WTC11 (cell line): ENCODE measurements around the gene CAPN13. TPM values are rescaled to one million over a fixed set of nuclear protein-coding genes. Genes with fewer than 3 reads are reported as not detected.

ENCODE experiments used
- ATAC-seq: fragments of 200-7000 bp; cut with Tn5 transposase; 2 replicates; pipeline ENCODE4 v1.10.0; 2021; ENCODE audit warnings: mild to moderate bottlenecking, moderate library complexity
- CTCF ChIA-PET: fragments of 300-600 bp; sonication (Branson Sonifier 250); formaldehyde crosslinking; loops from one replicate; lab custom pipeline; 2021; ENCODE audit warnings: antibody characterized with exemption; lab: Charles Lee
- POLR2A ChIA-PET: fragments of 350-600 bp; sonication (Branson Sonifier 250); formaldehyde crosslinking; loops from one replicate; lab custom pipeline; 2021; ENCODE audit warnings: antibody characterized with exemption; lab: Charles Lee
- DNase-seq: peaks from one replicate; pipeline ENCODE4 v3.0.0; 2021; ENCODE audit warnings: low spot score
- H3K27ac Mint-ChIP-seq: 2 replicates; pipeline ENCODE4 v1.8.0; 2021; ENCODE audit warnings: mixed read lengths
- H3K27me3 Mint-ChIP-seq: 2 replicates; pipeline ENCODE4 v1.8.0; 2021; ENCODE audit warnings: low read depth, mild to moderate bottlenecking, moderate library complexity, mixed read lengths
- H3K36me3 Mint-ChIP-seq: 2 replicates; pipeline ENCODE4 v1.8.0; 2021; ENCODE audit warnings: mixed read lengths
- H3K4me1 Mint-ChIP-seq: 2 replicates; pipeline ENCODE4 v1.8.0; 2022; ENCODE audit warnings: mixed read lengths
- H3K4me3 Mint-ChIP-seq: 2 replicates; pipeline ENCODE4 v1.8.0; 2021; ENCODE audit warnings: mild to moderate bottlenecking, moderate library complexity, mixed read lengths
- H3K9me3 Mint-ChIP-seq: 2 replicates; pipeline ENCODE4 v1.8.0; 2021; ENCODE audit warnings: mixed read lengths
- CREM ChIP-seq: sonication (generic); formaldehyde crosslinking; IDR thresholded peaks from 2 replicates; pipeline ENCODE4 v1.8.1; 2022; ENCODE audit warnings: mild to moderate bottlenecking, missing genetic modification reagents, moderate library complexity
- FOXP1 ChIP-seq: sonication (generic); formaldehyde crosslinking; IDR thresholded peaks from 2 replicates; pipeline ENCODE4 v1.8.0; 2022; ENCODE audit warnings: missing genetic modification reagents, mild to moderate bottlenecking, moderate library complexity, borderline replicate concordance
- GTF2I ChIP-seq: fragments of 250-450 bp; sonication (Bioruptor Pico); conservative IDR thresholded peaks from 2 replicates; pipeline ENCODE4 v1.4.0; 2021; ENCODE audit warnings: mild to moderate bottlenecking
- JUN ChIP-seq: sonication (generic); formaldehyde crosslinking; IDR thresholded peaks from 2 replicates; pipeline ENCODE4 v1.8.0; 2023; ENCODE audit warnings: mild to moderate bottlenecking, missing genetic modification reagents
- NR2C2 ChIP-seq: sonication (generic); formaldehyde crosslinking; IDR thresholded peaks from 2 replicates; pipeline ENCODE4 v1.8.0; 2022; ENCODE audit warnings: mild to moderate bottlenecking, missing genetic modification reagents
- SP1 ChIP-seq: sonication (generic); formaldehyde crosslinking; conservative IDR thresholded peaks from 2 replicates; pipeline ENCODE4 v1.8.1; 2022; ENCODE audit warnings: missing genetic modification reagents
- TCF7 ChIP-seq: sonication (generic); formaldehyde crosslinking; IDR thresholded peaks from 2 replicates; pipeline ENCODE4 v1.8.0; 2022; ENCODE audit warnings: mild to moderate bottlenecking, low read depth, missing genetic modification reagents, moderate library complexity
- TP53 ChIP-seq: sonication (generic); formaldehyde crosslinking; IDR thresholded peaks from 2 replicates; pipeline ENCODE4 v1.8.1; 2023; ENCODE audit warnings: mild to moderate bottlenecking, missing genetic modification reagents
- total RNA-seq: library from RNA; stranded (reverse); gene quantifications from 3 replicates; pipeline ENCODE4 v1.2.3, GENCODE V29; 2021
- TF ChIP-seq, protein P1 (sequence below): fragments of 250-450 bp; sonication (Bioruptor Pico); IDR thresholded peaks from 2 replicates; pipeline ENCODE4 v1.9.0; 2021; ENCODE audit warnings: mild to moderate bottlenecking
- TF ChIP-seq, protein P2 (sequence below): fragments of 250-450 bp; sonication (Bioruptor Pico); IDR thresholded peaks from 2 replicates; pipeline ENCODE4 v1.8.0; 2021; ENCODE audit warnings: mild to moderate bottlenecking
- TF ChIP-seq, protein P3 (sequence below): sonication (generic); formaldehyde crosslinking; IDR thresholded peaks from 2 replicates; pipeline ENCODE4 v1.8.1; 2022; ENCODE audit warnings: low read depth, mild to moderate bottlenecking, moderate library complexity, missing genetic modification reagents, borderline replicate concordance
- TF ChIP-seq, protein P4 (sequence below): sonication (generic); formaldehyde crosslinking; IDR thresholded peaks from 2 replicates; pipeline ENCODE4 v1.8.0; 2022; ENCODE audit warnings: missing genetic modification reagents
- TF ChIP-seq, protein P5 (sequence below): fragments of 250-450 bp; sonication (Bioruptor Pico); IDR thresholded peaks from 2 replicates; pipeline ENCODE4 v1.9.0; 2021; ENCODE audit warnings: mild to moderate bottlenecking

CAPN13 gene
- total RNA-seq, 1 experiment from 2014 or later: 1.7 TPM

DNA sequence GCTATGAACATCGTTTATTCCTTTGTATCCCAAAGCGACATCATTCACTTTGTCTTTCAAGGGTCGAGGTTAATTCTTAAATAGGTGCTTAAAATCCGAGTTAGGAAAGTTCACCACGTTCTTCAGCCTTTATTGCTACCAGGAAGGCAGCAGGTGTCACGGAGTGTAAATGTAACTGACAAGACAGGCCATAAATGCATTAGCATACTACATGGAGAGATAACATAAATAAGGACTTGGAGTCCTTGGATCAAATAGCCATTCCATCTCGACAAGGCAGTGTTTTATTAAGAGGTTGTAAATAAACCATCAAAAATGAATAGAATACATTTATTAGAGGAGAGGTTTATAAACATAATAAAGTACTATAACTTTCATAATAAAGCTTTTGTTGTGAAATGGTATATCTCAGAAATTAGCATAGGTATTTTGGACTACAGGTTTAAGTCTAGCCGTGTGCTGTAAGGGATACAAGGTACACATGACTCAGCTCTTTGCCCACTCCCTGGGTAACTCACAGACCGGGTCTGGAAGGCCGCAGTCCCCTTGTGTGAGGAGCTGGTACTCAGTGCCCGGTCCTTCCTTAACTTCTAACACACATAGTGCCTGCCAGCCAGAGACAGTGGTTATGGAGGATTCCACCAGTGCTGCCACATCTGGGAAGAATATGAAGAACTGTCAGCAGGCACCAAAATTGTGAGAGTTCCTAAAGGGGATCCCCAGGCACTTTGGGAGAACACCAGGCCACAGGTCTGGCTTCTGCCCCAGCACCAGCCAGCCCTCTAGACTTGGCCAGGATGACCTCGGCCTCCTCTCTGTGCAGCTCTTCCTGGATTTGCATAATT is 29.4 kb downstream of the CAPN13 start:
- Mint-ChIP-seq H3K27ac (no peak overlapping the region), H3K36me3 (no peaks in the 10 kb centered on the region), H3K9me3 (no peaks in the 10 kb centered on the region), H3K27me3 (no peaks in the 10 kb centered on the region), H3K4me1 (no peaks in the 10 kb centered on the region), H3K4me3 (no peak overlapping the region)
- ATAC-seq (no peak), DNase-seq (no peak)
- TF ChIP-seq TP53 (CRISPR knock-in tag) (no peak), NR2C2 (CRISPR knock-in tag) (no peak), JUN (CRISPR knock-in tag) (no peak), SP1 (no peak), TCF7 (no peak), CREM (CRISPR knock-in tag) (no peak), FOXP1 (CRISPR knock-in tag) (no peak), GTF2I (CRISPR knock-in tag) (no peak)
- TF ChIP-seq, protein P1, sequence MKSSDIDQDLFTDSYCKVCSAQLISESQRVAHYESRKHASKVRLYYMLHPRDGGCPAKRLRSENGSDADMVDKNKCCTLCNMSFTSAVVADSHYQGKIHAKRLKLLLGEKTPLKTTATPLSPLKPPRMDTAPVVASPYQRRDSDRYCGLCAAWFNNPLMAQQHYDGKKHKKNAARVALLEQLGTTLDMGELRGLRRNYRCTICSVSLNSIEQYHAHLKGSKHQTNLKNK (CRISPR knock-in tag): no peak
- TF ChIP-seq, protein P2, sequence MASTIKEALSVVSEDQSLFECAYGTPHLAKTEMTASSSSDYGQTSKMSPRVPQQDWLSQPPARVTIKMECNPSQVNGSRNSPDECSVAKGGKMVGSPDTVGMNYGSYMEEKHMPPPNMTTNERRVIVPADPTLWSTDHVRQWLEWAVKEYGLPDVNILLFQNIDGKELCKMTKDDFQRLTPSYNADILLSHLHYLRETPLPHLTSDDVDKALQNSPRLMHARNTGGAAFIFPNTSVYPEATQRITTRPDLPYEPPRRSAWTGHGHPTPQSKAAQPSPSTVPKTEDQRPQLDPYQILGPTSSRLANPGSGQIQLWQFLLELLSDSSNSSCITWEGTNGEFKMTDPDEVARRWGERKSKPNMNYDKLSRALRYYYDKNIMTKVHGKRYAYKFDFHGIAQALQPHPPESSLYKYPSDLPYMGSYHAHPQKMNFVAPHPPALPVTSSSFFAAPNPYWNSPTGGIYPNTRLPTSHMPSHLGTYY (CRISPR knock-in tag): no peak
- TF ChIP-seq, protein P3, sequence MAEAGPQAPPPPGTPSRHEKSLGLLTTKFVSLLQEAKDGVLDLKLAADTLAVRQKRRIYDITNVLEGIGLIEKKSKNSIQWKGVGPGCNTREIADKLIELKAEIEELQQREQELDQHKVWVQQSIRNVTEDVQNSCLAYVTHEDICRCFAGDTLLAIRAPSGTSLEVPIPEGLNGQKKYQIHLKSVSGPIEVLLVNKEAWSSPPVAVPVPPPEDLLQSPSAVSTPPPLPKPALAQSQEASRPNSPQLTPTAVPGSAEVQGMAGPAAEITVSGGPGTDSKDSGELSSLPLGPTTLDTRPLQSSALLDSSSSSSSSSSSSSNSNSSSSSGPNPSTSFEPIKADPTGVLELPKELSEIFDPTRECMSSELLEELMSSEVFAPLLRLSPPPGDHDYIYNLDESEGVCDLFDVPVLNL (CRISPR knock-in tag): no peak
- TF ChIP-seq, protein P4, sequence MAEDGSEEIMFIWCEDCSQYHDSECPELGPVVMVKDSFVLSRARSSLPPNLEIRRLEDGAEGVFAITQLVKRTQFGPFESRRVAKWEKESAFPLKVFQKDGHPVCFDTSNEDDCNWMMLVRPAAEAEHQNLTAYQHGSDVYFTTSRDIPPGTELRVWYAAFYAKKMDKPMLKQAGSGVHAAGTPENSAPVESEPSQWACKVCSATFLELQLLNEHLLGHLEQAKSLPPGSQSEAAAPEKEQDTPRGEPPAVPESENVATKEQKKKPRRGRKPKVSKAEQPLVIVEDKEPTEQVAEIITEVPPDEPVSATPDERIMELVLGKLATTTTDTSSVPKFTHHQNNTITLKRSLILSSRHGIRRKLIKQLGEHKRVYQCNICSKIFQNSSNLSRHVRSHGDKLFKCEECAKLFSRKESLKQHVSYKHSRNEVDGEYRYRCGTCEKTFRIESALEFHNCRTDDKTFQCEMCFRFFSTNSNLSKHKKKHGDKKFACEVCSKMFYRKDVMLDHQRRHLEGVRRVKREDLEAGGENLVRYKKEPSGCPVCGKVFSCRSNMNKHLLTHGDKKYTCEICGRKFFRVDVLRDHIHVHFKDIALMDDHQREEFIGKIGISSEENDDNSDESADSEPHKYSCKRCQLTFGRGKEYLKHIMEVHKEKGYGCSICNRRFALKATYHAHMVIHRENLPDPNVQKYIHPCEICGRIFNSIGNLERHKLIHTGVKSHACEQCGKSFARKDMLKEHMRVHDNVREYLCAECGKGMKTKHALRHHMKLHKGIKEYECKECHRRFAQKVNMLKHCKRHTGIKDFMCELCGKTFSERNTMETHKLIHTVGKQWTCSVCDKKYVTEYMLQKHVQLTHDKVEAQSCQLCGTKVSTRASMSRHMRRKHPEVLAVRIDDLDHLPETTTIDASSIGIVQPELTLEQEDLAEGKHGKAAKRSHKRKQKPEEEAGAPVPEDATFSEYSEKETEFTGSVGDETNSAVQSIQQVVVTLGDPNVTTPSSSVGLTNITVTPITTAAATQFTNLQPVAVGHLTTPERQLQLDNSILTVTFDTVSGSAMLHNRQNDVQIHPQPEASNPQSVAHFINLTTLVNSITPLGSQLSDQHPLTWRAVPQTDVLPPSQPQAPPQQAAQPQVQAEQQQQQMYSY (CRISPR knock-in tag): no peak
- TF ChIP-seq, protein P5, sequence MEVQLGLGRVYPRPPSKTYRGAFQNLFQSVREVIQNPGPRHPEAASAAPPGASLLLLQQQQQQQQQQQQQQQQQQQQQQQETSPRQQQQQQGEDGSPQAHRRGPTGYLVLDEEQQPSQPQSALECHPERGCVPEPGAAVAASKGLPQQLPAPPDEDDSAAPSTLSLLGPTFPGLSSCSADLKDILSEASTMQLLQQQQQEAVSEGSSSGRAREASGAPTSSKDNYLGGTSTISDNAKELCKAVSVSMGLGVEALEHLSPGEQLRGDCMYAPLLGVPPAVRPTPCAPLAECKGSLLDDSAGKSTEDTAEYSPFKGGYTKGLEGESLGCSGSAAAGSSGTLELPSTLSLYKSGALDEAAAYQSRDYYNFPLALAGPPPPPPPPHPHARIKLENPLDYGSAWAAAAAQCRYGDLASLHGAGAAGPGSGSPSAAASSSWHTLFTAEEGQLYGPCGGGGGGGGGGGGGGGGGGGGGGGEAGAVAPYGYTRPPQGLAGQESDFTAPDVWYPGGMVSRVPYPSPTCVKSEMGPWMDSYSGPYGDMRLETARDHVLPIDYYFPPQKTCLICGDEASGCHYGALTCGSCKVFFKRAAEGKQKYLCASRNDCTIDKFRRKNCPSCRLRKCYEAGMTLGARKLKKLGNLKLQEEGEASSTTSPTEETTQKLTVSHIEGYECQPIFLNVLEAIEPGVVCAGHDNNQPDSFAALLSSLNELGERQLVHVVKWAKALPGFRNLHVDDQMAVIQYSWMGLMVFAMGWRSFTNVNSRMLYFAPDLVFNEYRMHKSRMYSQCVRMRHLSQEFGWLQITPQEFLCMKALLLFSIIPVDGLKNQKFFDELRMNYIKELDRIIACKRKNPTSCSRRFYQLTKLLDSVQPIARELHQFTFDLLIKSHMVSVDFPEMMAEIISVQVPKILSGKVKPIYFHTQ (CRISPR knock-in tag): no peak
- ChIA-PET CTCF (interaction anchor here (1.0 kb wide), 1 partner anchor 66 kb away, joined by 3 read pairs; no protein-coding TSS in a partner anchor), POLR2A (no interaction called here)
